ENCODE measurements around the gene ACSS1. TPM values are rescaled to one million over a fixed set of nuclear protein-coding genes. Genes with fewer than 3 reads are reported as not detected.

Gene ACSS1
- total and polyA plus RNA-seq, 2 experiments from 2014 or later = 1.3 to 4.1 TPM

DNA sequence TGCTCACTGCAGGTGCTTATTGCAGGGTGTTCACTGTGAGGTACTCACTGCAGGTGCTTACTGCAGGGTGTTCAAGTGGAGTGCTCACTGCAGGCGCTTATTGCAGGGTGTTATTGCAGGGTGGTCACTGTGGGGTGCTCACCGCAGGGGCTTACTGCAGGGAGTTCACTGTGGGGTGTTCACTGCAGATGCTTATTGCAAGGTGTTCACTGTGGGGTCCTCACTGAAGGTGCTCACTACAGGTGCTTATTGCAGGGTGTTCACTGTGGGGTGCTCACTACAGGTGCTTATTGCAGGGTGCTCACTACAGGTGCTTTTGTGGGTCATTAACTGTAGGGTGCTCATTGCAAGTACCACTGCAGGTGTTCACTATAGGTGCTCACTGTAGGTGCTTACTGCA is 85.6 kb downstream of the ACSS1 start (continued):
- TF ChIP-seq, protein P1, sequence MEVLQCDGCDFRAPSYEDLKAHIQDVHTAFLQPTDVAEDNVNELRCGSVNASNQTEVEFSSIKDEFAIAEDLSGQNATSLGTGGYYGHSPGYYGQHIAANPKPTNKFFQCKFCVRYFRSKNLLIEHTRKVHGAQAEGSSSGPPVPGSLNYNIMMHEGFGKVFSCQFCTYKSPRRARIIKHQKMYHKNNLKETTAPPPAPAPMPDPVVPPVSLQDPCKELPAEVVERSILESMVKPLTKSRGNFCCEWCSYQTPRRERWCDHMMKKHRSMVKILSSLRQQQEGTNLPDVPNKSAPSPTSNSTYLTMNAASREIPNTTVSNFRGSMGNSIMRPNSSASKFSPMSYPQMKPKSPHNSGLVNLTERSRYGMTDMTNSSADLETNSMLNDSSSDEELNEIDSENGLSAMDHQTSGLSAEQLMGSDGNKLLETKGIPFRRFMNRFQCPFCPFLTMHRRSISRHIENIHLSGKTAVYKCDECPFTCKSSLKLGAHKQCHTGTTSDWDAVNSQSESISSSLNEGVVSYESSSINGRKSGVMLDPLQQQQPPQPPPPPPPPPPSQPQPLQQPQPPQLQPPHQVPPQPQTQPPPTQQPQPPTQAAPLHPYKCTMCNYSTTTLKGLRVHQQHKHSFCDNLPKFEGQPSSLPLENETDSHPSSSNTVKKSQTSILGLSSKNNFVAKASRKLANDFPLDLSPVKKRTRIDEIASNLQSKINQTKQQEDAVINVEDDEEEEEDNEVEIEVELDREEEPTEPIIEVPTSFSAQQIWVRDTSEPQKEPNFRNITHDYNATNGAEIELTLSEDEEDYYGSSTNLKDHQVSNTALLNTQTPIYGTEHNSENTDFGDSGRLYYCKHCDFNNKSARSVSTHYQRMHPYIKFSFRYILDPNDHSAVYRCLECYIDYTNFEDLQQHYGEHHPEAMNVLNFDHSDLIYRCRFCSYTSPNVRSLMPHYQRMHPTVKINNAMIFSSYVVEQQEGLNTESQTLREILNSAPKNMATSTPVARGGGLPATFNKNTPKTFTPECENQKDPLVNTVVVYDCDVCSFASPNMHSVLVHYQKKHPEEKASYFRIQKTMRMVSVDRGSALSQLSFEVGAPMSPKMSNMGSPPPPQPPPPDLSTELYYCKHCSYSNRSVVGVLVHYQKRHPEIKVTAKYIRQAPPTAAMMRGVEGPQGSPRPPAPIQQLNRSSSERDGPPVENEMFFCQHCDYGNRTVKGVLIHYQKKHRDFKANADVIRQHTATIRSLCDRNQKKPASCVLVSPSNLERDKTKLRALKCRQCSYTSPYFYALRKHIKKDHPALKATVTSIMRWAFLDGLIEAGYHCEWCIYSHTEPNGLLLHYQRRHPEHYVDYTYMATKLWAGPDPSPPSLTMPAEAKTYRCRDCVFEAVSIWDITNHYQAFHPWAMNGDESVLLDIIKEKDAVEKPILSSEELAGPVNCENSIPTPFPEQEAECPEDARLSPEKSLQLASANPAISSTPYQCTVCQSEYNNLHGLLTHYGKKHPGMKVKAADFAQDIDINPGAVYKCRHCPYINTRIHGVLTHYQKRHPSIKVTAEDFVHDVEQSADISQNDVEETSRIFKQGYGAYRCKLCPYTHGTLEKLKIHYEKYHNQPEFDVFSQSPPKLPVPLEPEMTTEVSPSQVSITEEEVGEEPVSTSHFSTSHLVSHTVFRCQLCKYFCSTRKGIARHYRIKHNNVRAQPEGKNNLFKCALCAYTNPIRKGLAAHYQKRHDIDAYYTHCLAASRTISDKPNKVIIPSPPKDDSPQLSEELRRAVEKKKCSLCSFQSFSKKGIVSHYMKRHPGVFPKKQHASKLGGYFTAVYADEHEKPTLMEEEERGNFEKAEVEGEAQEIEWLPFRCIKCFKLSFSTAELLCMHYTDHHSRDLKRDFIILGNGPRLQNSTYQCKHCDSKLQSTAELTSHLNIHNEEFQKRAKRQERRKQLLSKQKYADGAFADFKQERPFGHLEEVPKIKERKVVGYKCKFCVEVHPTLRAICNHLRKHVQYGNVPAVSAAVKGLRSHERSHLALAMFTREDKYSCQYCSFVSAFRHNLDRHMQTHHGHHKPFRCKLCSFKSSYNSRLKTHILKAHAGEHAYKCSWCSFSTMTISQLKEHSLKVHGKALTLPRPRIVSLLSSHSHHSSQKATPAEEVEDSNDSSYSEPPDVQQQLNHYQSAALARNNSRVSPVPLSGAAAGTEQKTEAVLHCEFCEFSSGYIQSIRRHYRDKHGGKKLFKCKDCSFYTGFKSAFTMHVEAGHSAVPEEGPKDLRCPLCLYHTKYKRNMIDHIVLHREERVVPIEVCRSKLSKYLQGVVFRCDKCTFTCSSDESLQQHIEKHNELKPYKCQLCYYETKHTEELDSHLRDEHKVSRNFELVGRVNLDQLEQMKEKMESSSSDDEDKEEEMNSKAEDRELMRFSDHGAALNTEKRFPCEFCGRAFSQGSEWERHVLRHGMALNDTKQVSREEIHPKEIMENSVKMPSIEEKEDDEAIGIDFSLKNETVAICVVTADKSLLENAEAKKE (CRISPR knock-in tag; IDR thresholded peaks at IDR 0.05) = no peak
- no peak for TF ChIP-seq EZH2phosphoT487 (IDR thresholded peaks at IDR 0.05; ENCODE audit: unreplicated experiment)
- TF ChIP-seq, protein P2, sequence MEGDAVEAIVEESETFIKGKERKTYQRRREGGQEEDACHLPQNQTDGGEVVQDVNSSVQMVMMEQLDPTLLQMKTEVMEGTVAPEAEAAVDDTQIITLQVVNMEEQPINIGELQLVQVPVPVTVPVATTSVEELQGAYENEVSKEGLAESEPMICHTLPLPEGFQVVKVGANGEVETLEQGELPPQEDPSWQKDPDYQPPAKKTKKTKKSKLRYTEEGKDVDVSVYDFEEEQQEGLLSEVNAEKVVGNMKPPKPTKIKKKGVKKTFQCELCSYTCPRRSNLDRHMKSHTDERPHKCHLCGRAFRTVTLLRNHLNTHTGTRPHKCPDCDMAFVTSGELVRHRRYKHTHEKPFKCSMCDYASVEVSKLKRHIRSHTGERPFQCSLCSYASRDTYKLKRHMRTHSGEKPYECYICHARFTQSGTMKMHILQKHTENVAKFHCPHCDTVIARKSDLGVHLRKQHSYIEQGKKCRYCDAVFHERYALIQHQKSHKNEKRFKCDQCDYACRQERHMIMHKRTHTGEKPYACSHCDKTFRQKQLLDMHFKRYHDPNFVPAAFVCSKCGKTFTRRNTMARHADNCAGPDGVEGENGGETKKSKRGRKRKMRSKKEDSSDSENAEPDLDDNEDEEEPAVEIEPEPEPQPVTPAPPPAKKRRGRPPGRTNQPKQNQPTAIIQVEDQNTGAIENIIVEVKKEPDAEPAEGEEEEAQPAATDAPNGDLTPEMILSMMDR (conservative IDR thresholded peaks at IDR 0.05; ENCODE audit: low read depth in 2 of 2) = no peak

DNA sequence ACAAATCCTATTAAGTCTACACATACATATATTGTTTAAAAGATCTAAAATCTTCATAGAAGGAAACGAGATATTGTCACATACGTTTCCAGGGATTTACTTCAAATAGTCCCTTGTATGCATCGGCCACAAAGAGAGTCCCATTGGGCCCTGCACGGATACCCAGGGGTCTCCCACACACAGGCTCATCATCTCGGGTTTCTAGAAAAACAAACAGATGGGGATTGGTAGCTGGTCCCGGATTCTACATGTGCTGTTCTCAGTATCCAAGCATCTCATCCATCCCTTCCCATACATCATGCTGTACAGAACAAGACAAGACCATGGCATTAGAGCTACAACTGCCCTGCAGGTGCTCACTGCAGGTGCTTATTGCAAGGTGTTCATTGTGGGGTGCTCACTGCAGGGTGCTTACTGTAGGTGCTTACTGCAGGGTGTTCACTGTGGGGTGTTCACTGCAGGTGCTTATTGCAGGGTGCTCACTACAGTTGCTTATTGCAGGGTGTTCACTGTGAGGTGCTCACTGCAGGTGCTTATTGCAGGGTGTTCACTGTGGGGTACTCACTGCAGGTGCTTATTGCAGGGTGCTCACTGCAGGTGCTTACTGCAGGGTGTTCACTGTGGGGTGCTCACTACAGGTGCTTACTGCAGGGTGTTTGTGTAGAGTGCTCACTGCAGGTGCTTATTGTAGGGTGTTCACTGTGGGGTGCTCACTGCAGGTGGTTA is 86.4 kb downstream of the ACSS1 start:
- H3K4me1 Mint-ChIP-seq = no peaks in the 10 kb centered on the region
- Histone ChIP-seq H3K4me1 (ENCODE audit: insufficient read depth) (no peaks in the 10 kb centered on the region), H3K9me2 (ENCODE audit: insufficient read depth) (no peaks in the 10 kb centered on the region), H3K79me2 (replicated peaks; ENCODE audit: insufficient read depth) (peaks cover 12% of the 10 kb centered on the region; the same call in 1 of the 2 replicates), H2AFZ (no peak overlapping the region), H3K27ac (ENCODE audit: low read depth) (no peak overlapping the region), H3K4me3 (no peak overlapping the region), H4K20me1 (replicated peaks; ENCODE audit: insufficient read depth) (no peaks in the 10 kb centered on the region), H3F3A (replicated peaks; ENCODE audit: low read depth) (no peaks in the 10 kb centered on the region), H3K27me3 (ENCODE audit: insufficient read depth) (no peaks in the 10 kb centered on the region), H3K4me2 (no peak overlapping the region), H3K36me3 (ENCODE audit: insufficient read depth) (0 out of 2 replicates have a peak, but pooled peaks cover 17% of the 10 kb centered on the region)
- peaks cover 67% of the 10 kb centered on the region for H3K36me3 Mint-ChIP-seq (ENCODE audit: low read depth)
- H3K4me3 Mint-ChIP-seq = no peak overlapping the region
- no peak for ATAC-seq
- peaks cover 6% of the 10 kb centered on the region; the same call in 1 of the 3 replicates for H3K9me3 Mint-ChIP-seq
- H3K27ac Mint-ChIP-seq = no peak overlapping the region
- no peak for DNase-seq (ENCODE audit: low spot score)
- peaks cover 2% of the 10 kb centered on the region for H3K27me3 Mint-ChIP-seq (ENCODE audit: insufficient read depth, low read depth, poor library complexity)
- TF ChIP-seq NANOG (IDR thresholded peaks at IDR 0.05; ENCODE audit: borderline replicate concordance) (no peak), EZH2phosphoT487 (IDR thresholded peaks at IDR 0.05; ENCODE audit: unreplicated experiment) (no peak), ZNF114 (CRISPR knock-in tag; IDR thresholded peaks at IDR 0.05) (no peak)
- TF ChIP-seq, protein P1 (CRISPR knock-in tag; IDR thresholded peaks at IDR 0.05) = no peak
